GM19372 (cell line): ENCODE data around the gene BTN2A1.
A peak's percentile ranks its signal among the peaks of the same experiment; 100 is the strongest.
"Not testable (repeated sequence)": the region's sequence is repeated elsewhere in the genome, so short reads cannot be mapped to it uniquely, and the experiment has no call there.

ENCODE experiments used
- ATAC-seq: cut with Tn5 transposase; IDR thresholded peaks from one replicate; pipeline ENCODE4 v1.9.1; 2021; ENCODE audit warnings: mild to moderate bottlenecking, low read depth, moderate library complexity; ENCODE audit not compliant: unreplicated experiment

The BTN2A1 gene

GRCh38 chr6:26457806-26458688, at the start of gene BTN2A1:
TSS of gene BTN2A1 (plus strand) at chr6:26457955. CDS start at chr6:26458637, 682 bp downstream.
- ATAC-seq = peak; percentile 97

- no peak for ATAC-seq
These were observed 48.7 kb upstream of the BTN2A1 start for GRCh38 chr6:26408828-26409730.

GRCh38 chr6:26411751-26412150, 46.0 kb upstream of the BTN2A1 start:
- ATAC-seq = no peak

- no peak for ATAC-seq
These were observed 45.5 kb upstream of the BTN2A1 start for GRCh38 chr6:26412228-26412627.

- no peak for ATAC-seq
These were observed 44.8 kb upstream of the BTN2A1 start for GRCh38 chr6:26412954-26413353.

- no peak for ATAC-seq
These were observed 43.5 kb upstream of the BTN2A1 start for GRCh38 chr6:26414281-26414680.

GRCh38 chr6:26415036-26415614, 42.6 kb upstream of the BTN2A1 start:
- no peak for ATAC-seq

GRCh38 chr6:26415791-26416190, 42.0 kb upstream of the BTN2A1 start:
- ATAC-seq = no peak

- ATAC-seq = no peak
These were observed 41.5 kb upstream of the BTN2A1 start for GRCh38 chr6:26416288-26416687.

GRCh38 chr6:26418077-26418476, 39.7 kb upstream of the BTN2A1 start:
- not testable (repeated sequence) for ATAC-seq

- not testable (repeated sequence) for ATAC-seq
These were observed 39.0 kb upstream of the BTN2A1 start for GRCh38 chr6:26418795-26419194.

GRCh38 chr6:26420688-26421171, 37.0 kb upstream of the BTN2A1 start:
- ATAC-seq = no peak

- peak; percentile 91 for ATAC-seq
These were observed 36.3 kb upstream of the BTN2A1 start for GRCh38 chr6:26421259-26422144.

- no peak for ATAC-seq
These were observed 35.4 kb upstream of the BTN2A1 start for GRCh38 chr6:26422329-26422728.

GRCh38 chr6:26426691-26427450, 30.9 kb upstream of the BTN2A1 start:
- ATAC-seq = no peak

GRCh38 chr6:26427451-26427809, 30.3 kb upstream of the BTN2A1 start:
- no peak for ATAC-seq

- ATAC-seq = no peak
These were observed 29.5 kb upstream of the BTN2A1 start for GRCh38 chr6:26428206-26428605.

- ATAC-seq = no peak
These were observed 27.0 kb upstream of the BTN2A1 start for GRCh38 chr6:26430787-26431186.
